Duodenal mucosa (tissue), 2 donors: Measurements from ENCODE around the gene MGAT5B.

ENCODE experiments used
- H3K27ac ChIP-seq: one replicate; pipeline ENCODE4 v1.7.0; 2013; ENCODE audit warnings: low read depth, low read length
- H3K27me3 ChIP-seq, 2 donors: one replicate each; pipeline ENCODE4 v1.7.0; 2013; ENCODE audit warnings: low read length in 2 of 2, control low read depth in 1 of 2; ENCODE audit not compliant: insufficient read depth in 2 of 2, control insufficient read depth in 1 of 2
- H3K36me3 ChIP-seq, 2 donors: one replicate each; pipeline ENCODE4 v1.7.0; 2013; ENCODE audit warnings: low read length in 2 of 2, control low read depth in 1 of 2; ENCODE audit not compliant: insufficient read depth in 2 of 2, control insufficient read depth in 1 of 2
- H3K4me1 ChIP-seq, 2 donors: one replicate each; pipeline ENCODE4 v1.7.0; 2013; ENCODE audit warnings: low read length in 2 of 2, control low read depth in 1 of 2; ENCODE audit not compliant: insufficient read depth in 2 of 2, control insufficient read depth in 1 of 2
- H3K4me3 ChIP-seq, 2 donors: one replicate each; pipeline ENCODE4 v1.7.0; 2013; ENCODE audit warnings: low read length in 2 of 2, low read depth in 1 of 2
- H3K9ac ChIP-seq, 2 donors: one replicate each; pipeline ENCODE4 v1.7.0; 2013; ENCODE audit warnings: low read length in 2 of 2, low read depth in 1 of 2
- H3K9me3 ChIP-seq, 2 donors: one replicate each; pipeline ENCODE4 v1.7.0; 2013; ENCODE audit warnings: low read length in 2 of 2, control low read depth in 1 of 2; ENCODE audit not compliant: control insufficient read depth in 1 of 2

Gene MGAT5B

DNA sequence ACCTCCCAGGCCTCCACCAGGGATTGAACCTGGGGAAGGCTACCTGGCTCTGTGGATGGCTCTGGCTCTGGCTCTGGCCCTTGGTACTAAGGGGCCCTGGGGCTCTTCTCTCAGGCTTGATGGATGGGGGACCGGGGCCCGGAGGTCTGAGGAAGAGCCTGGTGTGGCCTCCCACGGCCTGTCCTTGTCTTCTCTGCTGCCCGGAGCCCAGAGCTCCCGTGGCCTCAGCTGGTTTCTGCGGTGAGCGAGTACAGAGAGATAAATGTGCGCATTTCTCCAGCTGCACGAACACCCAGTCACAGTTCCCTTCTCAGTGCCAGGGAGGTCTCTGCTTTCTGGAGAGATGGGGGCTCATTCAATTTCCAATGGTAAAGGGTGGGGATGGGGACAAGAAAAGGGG, 9.2 kb downstream of the MGAT5B start:
- H3K36me3 ChIP-seq: no peaks in the 10 kb centered on the region
- peaks cover 0 to 4% of the 10 kb centered on the region in 2 donors for H3K27me3 ChIP-seq
- no peak overlapping the region for H3K9ac ChIP-seq
- peaks cover 0 to 6% of the 10 kb centered on the region in 2 donors for H3K9me3 ChIP-seq
- H3K4me3 ChIP-seq: no peak overlapping the region
- no peak overlapping the region for H3K27ac ChIP-seq
- H3K4me1 ChIP-seq: no peaks in the 10 kb centered on the region

DNA sequence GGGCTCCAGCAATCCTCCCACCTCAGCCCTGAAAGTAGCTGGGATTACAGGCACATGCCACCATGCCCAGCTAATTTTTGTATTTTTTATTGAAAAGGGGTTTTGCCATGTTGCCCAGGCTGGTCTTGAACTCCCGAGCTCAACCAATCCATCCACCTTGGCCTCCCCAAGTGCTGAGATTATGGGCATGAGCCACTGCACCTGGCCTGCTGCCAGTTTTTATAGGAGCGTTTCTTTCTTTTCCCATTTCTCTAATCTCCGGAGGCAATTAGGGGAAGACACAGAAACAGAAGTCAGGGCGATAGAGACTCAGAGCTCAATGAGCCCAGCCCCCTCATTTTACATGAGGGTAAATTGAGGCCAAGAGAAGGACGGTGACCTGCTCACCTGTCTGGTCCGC, 10.4 kb downstream of the MGAT5B start:
- Histone ChIP-seq H3K9me3 (peaks cover 0 to 6% of the 10 kb centered on the region in 2 donors), H3K27ac (no peak overlapping the region), H3K9ac (no peak overlapping the region), H3K4me1 (no peaks in the 10 kb centered on the region), H3K36me3 (no peaks in the 10 kb centered on the region), H3K4me3 (no peak overlapping the region), H3K27me3 (peaks cover 0 to 4% of the 10 kb centered on the region in 2 donors)

DNA sequence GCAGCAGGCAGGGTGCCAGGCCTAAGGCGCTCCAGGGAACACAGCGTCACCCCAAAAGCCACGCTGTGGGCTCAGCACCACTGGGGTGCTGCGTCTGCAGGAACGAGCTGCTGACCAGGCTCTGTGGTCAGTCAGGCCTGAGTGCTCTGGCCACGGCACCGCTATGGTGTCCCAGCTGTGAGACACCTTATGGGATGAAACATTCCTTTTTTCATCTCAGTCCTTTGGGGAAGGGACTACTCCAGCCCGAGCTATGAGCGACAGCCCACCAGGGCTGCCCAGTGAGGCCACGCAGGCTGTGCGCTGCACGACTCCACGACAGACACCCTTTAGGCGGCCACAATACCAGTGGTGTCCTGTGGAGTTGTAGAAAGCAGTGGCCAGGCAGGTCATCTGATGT, 11.1 kb downstream of the MGAT5B start:
- Histone ChIP-seq H3K36me3 (no peaks in the 10 kb centered on the region), H3K4me1 (no peaks in the 10 kb centered on the region), H3K27me3 (peaks cover 0 to 4% of the 10 kb centered on the region in 2 donors), H3K9me3 (peaks cover 0 to 6% of the 10 kb centered on the region in 2 donors), H3K27ac (no peak overlapping the region), H3K9ac (no peak overlapping the region), H3K4me3 (no peak overlapping the region)

DNA sequence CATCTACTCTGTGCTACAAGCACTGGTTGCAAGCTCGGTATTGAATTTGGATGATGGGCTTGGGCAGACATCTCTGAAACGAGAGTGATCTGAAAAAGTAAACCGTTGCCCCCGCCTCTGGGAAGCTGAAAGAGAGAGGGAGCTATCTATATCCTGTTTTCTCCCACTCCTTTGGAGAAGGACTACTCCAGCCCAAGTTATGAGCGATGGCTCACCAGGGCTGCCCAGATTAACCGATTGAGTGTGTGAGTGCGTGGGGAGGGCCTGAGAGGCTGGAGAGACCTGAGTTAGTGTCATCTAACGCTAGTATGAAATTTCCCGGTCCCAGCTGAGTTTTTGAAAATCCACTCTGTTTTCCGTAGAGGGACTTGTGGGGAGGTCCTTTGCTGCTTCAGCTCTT, 11.5 kb downstream of the MGAT5B start:
- Histone ChIP-seq H3K36me3 (no peaks in the 10 kb centered on the region), H3K4me3 (no peak overlapping the region), H3K9me3 (peaks cover 0 to 6% of the 10 kb centered on the region in 2 donors), H3K4me1 (no peaks in the 10 kb centered on the region), H3K27me3 (peaks cover 0 to 4% of the 10 kb centered on the region in 2 donors), H3K9ac (no peak overlapping the region), H3K27ac (no peak overlapping the region)

DNA sequence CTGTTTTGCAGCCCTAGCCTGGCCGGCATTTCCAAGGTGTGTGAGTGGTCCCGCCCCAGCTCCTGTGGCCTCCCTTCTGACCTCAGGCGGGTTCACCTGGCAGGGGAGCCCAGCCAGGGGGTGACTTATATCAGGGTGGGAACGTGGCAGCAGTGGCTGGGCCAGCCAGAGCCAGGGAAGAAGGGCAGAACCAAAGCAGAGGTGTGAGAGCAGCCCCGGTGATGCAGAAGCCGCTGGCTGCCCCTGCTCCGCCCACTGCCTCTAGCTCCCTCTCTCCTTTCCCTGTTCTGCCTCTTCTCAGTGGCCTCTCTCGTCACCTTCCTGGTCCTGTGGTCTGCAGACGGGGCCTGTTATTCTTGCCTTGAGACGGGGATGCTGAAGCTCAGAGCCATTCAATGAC, 12.1 kb downstream of the MGAT5B start:
- H3K4me3 ChIP-seq: no peak overlapping the region
- peaks cover 0 to under 1% of the 10 kb centered on the region in 2 donors for H3K9me3 ChIP-seq
- H3K27me3 ChIP-seq: peaks cover 0 to 4% of the 10 kb centered on the region in 2 donors
- H3K9ac ChIP-seq: no peak overlapping the region
- no peaks in the 10 kb centered on the region for H3K36me3 ChIP-seq
- H3K27ac ChIP-seq: no peak overlapping the region
- H3K4me1 ChIP-seq: no peaks in the 10 kb centered on the region

DNA sequence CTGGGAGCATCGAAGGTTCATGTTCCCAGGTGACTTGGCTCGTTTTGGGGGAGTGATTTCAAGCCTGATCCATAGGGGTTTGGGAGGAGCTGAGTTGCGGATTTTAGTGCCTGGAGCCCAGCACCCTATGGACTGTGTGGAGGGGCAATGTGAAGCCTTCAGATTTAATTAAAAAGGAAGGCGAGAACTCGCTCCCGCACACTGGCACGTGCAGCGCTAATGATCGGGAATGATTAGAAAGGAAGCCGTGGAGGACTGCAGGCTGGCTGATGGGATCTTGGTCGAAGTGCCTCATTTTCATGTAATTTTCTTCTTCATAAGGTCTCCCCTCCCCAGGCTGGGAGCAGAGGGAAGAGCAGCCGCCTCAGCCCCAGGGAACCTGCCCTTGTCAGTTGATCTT, 12.8 kb downstream of the MGAT5B start:
- Histone ChIP-seq H3K9me3 (no peaks in the 10 kb centered on the region), H3K27ac (no peak overlapping the region), H3K27me3 (peaks cover 0 to 8% of the 10 kb centered on the region in 2 donors), H3K4me3 (no peak overlapping the region), H3K4me1 (no peaks in the 10 kb centered on the region), H3K36me3 (no peaks in the 10 kb centered on the region), H3K9ac (no peak overlapping the region)

DNA sequence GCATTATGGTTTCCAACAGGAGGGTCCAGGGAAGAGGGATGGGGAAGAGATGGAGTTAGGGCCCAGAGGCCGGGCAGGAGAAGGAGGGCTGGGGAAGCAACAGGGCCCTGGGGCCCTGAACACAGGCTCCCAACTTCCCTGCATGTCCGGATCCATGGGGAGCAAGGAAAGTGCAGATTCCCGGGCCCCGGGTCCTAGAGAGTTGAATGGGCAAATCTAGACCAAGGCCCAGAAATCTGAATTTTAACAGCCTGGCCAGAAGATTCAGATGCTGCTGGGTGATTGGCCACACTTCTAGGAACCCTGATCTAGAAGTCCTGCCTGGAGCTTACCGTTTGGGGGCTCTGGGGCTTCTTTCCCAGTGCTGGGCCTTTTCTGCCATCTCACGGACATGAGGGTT, 13.2 kb downstream of the MGAT5B start:
- Histone ChIP-seq H3K27ac (no peak overlapping the region), H3K9ac (no peak overlapping the region), H3K4me1 (no peaks in the 10 kb centered on the region), H3K27me3 (peaks cover 0 to 8% of the 10 kb centered on the region in 2 donors), H3K4me3 (no peak overlapping the region), H3K36me3 (no peaks in the 10 kb centered on the region), H3K9me3 (no peaks in the 10 kb centered on the region)

DNA sequence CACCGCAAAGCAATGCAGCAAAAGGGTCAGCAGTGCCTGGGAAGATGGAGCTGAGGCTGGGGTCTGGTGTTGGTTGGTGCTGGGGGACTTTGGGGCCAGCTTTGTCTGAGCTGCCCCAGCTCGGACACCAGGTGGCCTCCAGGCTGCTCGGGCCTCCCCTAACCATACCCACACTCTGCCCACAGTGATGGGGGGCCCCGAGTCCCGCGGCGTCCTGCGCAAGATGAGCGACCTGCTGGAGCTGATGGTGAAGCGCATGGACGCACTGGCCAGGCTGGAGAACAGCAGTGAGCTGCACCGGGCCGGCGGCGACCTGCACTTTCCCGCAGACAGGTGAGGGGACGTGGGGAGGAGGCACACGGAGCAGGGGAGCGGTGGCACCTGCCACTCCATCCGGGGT, 13.8 kb downstream of the MGAT5B start:
- Histone ChIP-seq H3K4me3 (no peak overlapping the region), H3K27ac (no peak overlapping the region), H3K9ac (no peak overlapping the region), H3K9me3 (no peaks in the 10 kb centered on the region), H3K4me1 (no peaks in the 10 kb centered on the region), H3K36me3 (no peaks in the 10 kb centered on the region), H3K27me3 (peaks cover 0 to 8% of the 10 kb centered on the region in 2 donors)

DNA sequence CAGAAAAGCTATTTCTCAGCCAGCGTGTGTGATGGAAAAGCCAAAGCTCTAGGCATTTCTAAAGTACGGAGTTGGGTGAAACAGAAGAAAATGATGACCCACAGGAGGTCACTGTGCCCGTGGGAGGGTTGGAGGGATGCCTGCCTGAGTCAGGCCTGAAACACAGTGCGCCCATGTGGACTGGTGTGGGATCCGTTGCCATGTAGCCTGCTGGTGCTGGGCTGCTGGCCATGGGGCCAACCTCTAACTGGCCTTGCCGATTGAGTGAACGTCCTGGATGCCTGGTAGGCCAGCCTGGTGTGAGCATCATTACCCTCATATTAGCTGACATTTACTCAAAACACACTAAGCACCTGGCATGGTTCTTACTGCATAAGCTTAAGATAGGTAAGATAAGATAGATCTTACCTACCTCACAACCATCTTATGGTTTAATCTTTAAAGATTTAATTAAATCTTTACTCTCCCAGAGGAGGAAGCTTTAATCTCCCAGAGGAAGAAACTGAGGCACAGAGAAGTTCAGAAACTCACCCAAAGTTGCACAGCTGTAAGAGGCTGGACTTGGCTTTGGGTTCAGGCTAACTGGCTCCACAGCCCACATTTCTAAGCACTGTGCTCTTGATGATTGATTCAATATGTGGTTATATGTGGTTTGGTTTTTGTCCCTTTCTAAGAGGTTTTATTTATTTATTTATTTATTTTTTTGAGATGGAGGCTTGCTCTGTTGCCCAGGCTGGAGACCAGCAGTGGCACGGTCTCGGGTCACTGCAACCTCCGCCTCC, 15.7 kb downstream of the MGAT5B start:
- no peak overlapping the region for H3K27ac ChIP-seq

DNA sequence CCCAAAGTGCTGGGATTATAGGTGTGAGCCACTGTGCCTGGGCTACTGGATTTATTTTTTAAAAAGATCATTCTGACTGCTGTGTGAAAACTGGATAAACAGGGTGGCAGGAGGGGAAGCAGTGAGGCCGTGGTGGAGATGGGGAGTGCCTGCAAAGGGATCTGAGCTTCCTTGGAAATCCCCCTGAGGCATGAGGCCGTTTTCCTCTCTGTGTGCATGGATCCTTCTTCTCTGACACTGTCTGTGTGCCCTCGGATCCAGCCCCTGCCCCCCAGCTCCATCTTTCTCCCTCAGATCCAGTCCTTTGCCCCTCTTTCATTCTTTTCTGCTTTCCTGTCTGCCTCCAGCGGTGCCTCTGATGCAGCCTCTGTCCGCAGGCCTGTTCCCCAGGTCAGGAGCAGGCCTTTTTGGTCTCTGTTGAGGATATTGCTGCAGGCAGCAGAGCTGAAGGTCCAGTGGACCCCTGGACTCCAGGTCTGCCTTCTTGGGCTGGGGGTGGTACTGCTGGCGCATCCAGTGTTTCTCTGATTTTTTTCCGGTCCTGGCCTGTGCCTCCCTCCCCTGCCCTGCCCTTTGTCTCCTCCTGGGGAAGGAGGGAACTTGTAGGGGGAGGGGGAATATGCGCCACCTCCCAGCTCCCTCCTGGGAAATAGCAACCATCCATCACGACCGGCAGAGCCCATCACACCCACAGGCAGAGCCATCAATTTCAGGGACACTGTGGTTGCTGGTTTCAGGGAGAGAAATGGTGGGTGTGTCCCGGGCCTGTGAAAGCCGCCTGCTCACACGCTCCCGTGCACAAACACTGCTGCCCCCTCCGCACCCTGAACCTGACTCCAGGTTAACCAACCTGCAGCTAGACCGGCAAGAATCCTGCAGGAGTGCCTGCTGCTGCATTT, 17.0 kb downstream of the MGAT5B start:
- Histone ChIP-seq H3K4me1 (no peaks in the 10 kb centered on the region), H3K27ac (no peak overlapping the region), H3K27me3 (peaks cover 0 to 8% of the 10 kb centered on the region in 2 donors), H3K9me3 (no peaks in the 10 kb centered on the region), H3K9ac (no peak overlapping the region), H3K36me3 (no peaks in the 10 kb centered on the region), H3K4me3 (no peak overlapping the region)

More for the DNA sequence above, 15.7 kb downstream of the MGAT5B start:
- Histone ChIP-seq H3K4me3 (no peak overlapping the region), H3K36me3 (no peaks in the 10 kb centered on the region), H3K9me3 (no peaks in the 10 kb centered on the region), H3K27me3 (peaks cover 0 to 8% of the 10 kb centered on the region in 2 donors), H3K4me1 (no peaks in the 10 kb centered on the region), H3K9ac (no peak overlapping the region)
